ENCODE data around the gene ZNF622.
"Not testable (repeated sequence)": the region's sequence is repeated elsewhere in the genome, so short reads cannot be mapped to it uniquely, and the experiment has no call there.

ZNF622 gene

GRCh38 chr5:16489322-16489791, 23.8 kb upstream of the ZNF622 start:
- no peak overlapping the region for H3K9ac ChIP-seq (ENCODE audit: low read depth, low read length)

GRCh38 chr5:16487456-16487855, 21.9 kb upstream of the ZNF622 start:
- Histone ChIP-seq H3K9ac (ENCODE audit: low read depth, low read length) (no peak overlapping the region), H3K9me3 (ENCODE audit: control insufficient read depth, insufficient read depth, low read length) (no peaks in the 10 kb centered on the region), H3K36me3 (ENCODE audit: insufficient read depth, low read length) (no peaks in the 10 kb centered on the region), H3K4me1 (ENCODE audit: insufficient read depth, low read length) (no peaks in the 10 kb centered on the region)

More at GRCh38 chr5:16489322-16489791, 23.8 kb upstream of the ZNF622 start:
- 0 out of 2 replicates have a peak, but pooled peaks cover 6% of the 10 kb centered on the region for H3K9me3 ChIP-seq (ENCODE audit: control insufficient read depth, insufficient read depth, low read length)
- H3K4me1 ChIP-seq (ENCODE audit: insufficient read depth, low read length) = no peaks in the 10 kb centered on the region
- no peaks in the 10 kb centered on the region for H3K36me3 ChIP-seq (ENCODE audit: insufficient read depth, low read length)

- Histone ChIP-seq H3K4me1 (ENCODE audit: insufficient read depth, low read length) (no peaks in the 10 kb centered on the region), H3K36me3 (ENCODE audit: insufficient read depth, low read length) (no peaks in the 10 kb centered on the region), H3K9me3 (ENCODE audit: control insufficient read depth, insufficient read depth, low read length) (no peaks in the 10 kb centered on the region), H3K9ac (ENCODE audit: low read depth, low read length) (no peak overlapping the region)
These were observed 21.1 kb upstream of the ZNF622 start for GRCh38 chr5:16486711-16487111.

- Histone ChIP-seq H3K36me3 (ENCODE audit: insufficient read depth, low read length) (no peaks in the 10 kb centered on the region), H3K4me1 (ENCODE audit: insufficient read depth, low read length) (no peaks in the 10 kb centered on the region), H3K9me3 (ENCODE audit: control insufficient read depth, insufficient read depth, low read length) (no peaks in the 10 kb centered on the region), H3K9ac (ENCODE audit: low read depth, low read length) (no peak overlapping the region)
These were observed 20.1 kb upstream of the ZNF622 start for GRCh38 chr5:16485656-16486055.

- Histone ChIP-seq H3K9me3 (ENCODE audit: control insufficient read depth, insufficient read depth, low read length) (no peaks in the 10 kb centered on the region), H3K9ac (ENCODE audit: low read depth, low read length) (no peak overlapping the region), H3K36me3 (ENCODE audit: insufficient read depth, low read length) (no peaks in the 10 kb centered on the region), H3K4me1 (ENCODE audit: insufficient read depth, low read length) (no peaks in the 10 kb centered on the region)
These were observed 18.5 kb upstream of the ZNF622 start for GRCh38 chr5:16484081-16484480.

GRCh38 chr5:16483361-16483760, 17.8 kb upstream of the ZNF622 start:
- H3K9ac ChIP-seq (ENCODE audit: low read depth, low read length) = no peak overlapping the region
- H3K9me3 ChIP-seq (ENCODE audit: control insufficient read depth, insufficient read depth, low read length) = no peaks in the 10 kb centered on the region
- no peaks in the 10 kb centered on the region for H3K36me3 ChIP-seq (ENCODE audit: insufficient read depth, low read length)
- no peaks in the 10 kb centered on the region for H3K4me1 ChIP-seq (ENCODE audit: insufficient read depth, low read length)

- Histone ChIP-seq H3K36me3 (ENCODE audit: insufficient read depth, low read length) (no peaks in the 10 kb centered on the region), H3K9ac (ENCODE audit: low read depth, low read length) (no peak overlapping the region), H3K9me3 (ENCODE audit: control insufficient read depth, insufficient read depth, low read length) (no peaks in the 10 kb centered on the region), H3K4me1 (ENCODE audit: insufficient read depth, low read length) (no peaks in the 10 kb centered on the region)
These were observed 17.3 kb upstream of the ZNF622 start for GRCh38 chr5:16482891-16483290.

- Histone ChIP-seq H3K9ac (ENCODE audit: low read depth, low read length) (no peak overlapping the region), H3K36me3 (ENCODE audit: insufficient read depth, low read length) (no peaks in the 10 kb centered on the region), H3K4me1 (ENCODE audit: insufficient read depth, low read length) (no peaks in the 10 kb centered on the region), H3K9me3 (ENCODE audit: control insufficient read depth, insufficient read depth, low read length) (no peaks in the 10 kb centered on the region)
These were observed 15.4 kb upstream of the ZNF622 start for GRCh38 chr5:16480821-16481538.

- Histone ChIP-seq H3K36me3 (ENCODE audit: insufficient read depth, low read length) (no peaks in the 10 kb centered on the region), H3K9ac (ENCODE audit: low read depth, low read length) (no peak overlapping the region), H3K9me3 (ENCODE audit: control insufficient read depth, insufficient read depth, low read length) (no peaks in the 10 kb centered on the region), H3K4me1 (ENCODE audit: insufficient read depth, low read length) (no peaks in the 10 kb centered on the region)
These were observed 14.5 kb upstream of the ZNF622 start for GRCh38 chr5:16480144-16480543.

- Histone ChIP-seq H3K9me3 (ENCODE audit: control insufficient read depth, insufficient read depth, low read length) (no peaks in the 10 kb centered on the region), H3K36me3 (ENCODE audit: insufficient read depth, low read length) (no peaks in the 10 kb centered on the region), H3K9ac (ENCODE audit: low read depth, low read length) (no peak overlapping the region), H3K4me1 (ENCODE audit: insufficient read depth, low read length) (no peaks in the 10 kb centered on the region)
These were observed 11.9 kb upstream of the ZNF622 start for GRCh38 chr5:16477541-16477940.

- H3K36me3 ChIP-seq (ENCODE audit: insufficient read depth, low read length); H3K9me3 ChIP-seq (ENCODE audit: control insufficient read depth, insufficient read depth, low read length); H3K9ac ChIP-seq (ENCODE audit: low read depth, low read length); H3K4me1 ChIP-seq (ENCODE audit: insufficient read depth, low read length): not testable (repeated sequence)
These were observed 10.8 kb upstream of the ZNF622 start for GRCh38 chr5:16476417-16476816.

GRCh38 chr5:16471387-16471786, 5.8 kb upstream of the ZNF622 start:
- no peak overlapping the region for H3K9ac ChIP-seq (ENCODE audit: low read depth, low read length)
- peaks cover 5% of the 10 kb centered on the region; the same call in 1 of the 2 replicates for H3K4me1 ChIP-seq (ENCODE audit: insufficient read depth, low read length)
- no peaks in the 10 kb centered on the region for H3K9me3 ChIP-seq (ENCODE audit: control insufficient read depth, insufficient read depth, low read length)
- no peaks in the 10 kb centered on the region for H3K36me3 ChIP-seq (ENCODE audit: insufficient read depth, low read length)

- Histone ChIP-seq H3K9ac (ENCODE audit: low read depth, low read length) (no peak overlapping the region; the same call in 1 of the 2 replicates), H3K4me1 (ENCODE audit: insufficient read depth, low read length) (peaks cover 9% of the 10 kb centered on the region; the same call in 1 of the 2 replicates), H3K9me3 (ENCODE audit: control insufficient read depth, insufficient read depth, low read length) (no peaks in the 10 kb centered on the region), H3K36me3 (ENCODE audit: insufficient read depth, low read length) (peaks cover 4% of the 10 kb centered on the region; the same call in 1 of the 2 replicates)
These were observed 2.0 kb upstream of the ZNF622 start for GRCh38 chr5:16467363-16468219.

- H3K9me3 ChIP-seq (ENCODE audit: control insufficient read depth, insufficient read depth, low read length) = no peaks in the 10 kb centered on the region
- H3K36me3 ChIP-seq (ENCODE audit: insufficient read depth, low read length) = peaks cover 10% of the 10 kb centered on the region; the same call in 1 of the 2 replicates
- peak overlapping the region; percentile 84 for H3K9ac ChIP-seq (ENCODE audit: low read depth, low read length)
- H3K4me1 ChIP-seq (ENCODE audit: insufficient read depth, low read length) = peaks cover 9% of the 10 kb centered on the region; the same call in 1 of the 2 replicates
These were observed 696 bp downstream of the ZNF622 start for GRCh38 chr5:16464664-16465543.

Data from ES-I3 (cell line).